Vagina (tissue), 2 donors: ENCODE results near the gene UBE2G2. TPM values are rescaled to one million over a fixed set of nuclear protein-coding genes. Genes with fewer than 3 reads are reported as not detected.

Experiments
- DNase-seq, 2 donors: peaks; one replicate each; pipeline ENCODE4 v3.0.0-alpha.2; 2017; ENCODE audit errors: extremely low spot score in 2 of 2
- H3K27ac ChIP-seq: fragments of 200-600 bp; sonication (generic); one replicate; pipeline ENCODE4 v1.5.1; 2019
- H3K27me3 ChIP-seq: fragments of 200-600 bp; sonication (generic); one replicate; pipeline ENCODE4 v1.5.1; 2019
- H3K36me3 ChIP-seq, 2 donors: fragments of 200-600 bp; sonication (generic); one replicate each; pipeline ENCODE4 v1.5.1; 2017 to 2019
- H3K4me1 ChIP-seq: fragments of 200-600 bp; sonication (generic); one replicate; pipeline ENCODE4 v1.5.1; 2019
- H3K4me3 ChIP-seq, 2 donors: fragments of 200-600 bp; sonication (generic); 1 replicate in 1 of 2; 2 replicates in 1 of 2; pipeline ENCODE4 v1.5.1; 2016 to 2019
- H3K9me3 ChIP-seq: fragments of 200-600 bp; sonication (generic); one replicate; pipeline ENCODE4 v1.5.1; 2019
- CTCF ChIP-seq, 3 experiments: fragments of 450-650 bp in 2 of 3; fragments of 200-600 bp in 1 of 3; sonication (generic) in 1 of 3; IDR thresholded peaks; one replicate each; pipeline ENCODE4 v1.5.1; 2017 to 2019; ENCODE audit warnings: antibody characterized with exemption in 3 of 3, mild to moderate bottlenecking in 2 of 3, moderate library complexity in 2 of 3
- POLR2A ChIP-seq, 2 donors: fragments of 450-650 bp; IDR thresholded peaks; one replicate each; pipeline ENCODE4 v1.6.1; 2017; ENCODE audit warnings: antibody characterized with exemption in 2 of 2, mild to moderate bottlenecking in 2 of 2, moderate library complexity in 2 of 2
- POLR2AphosphoS5 ChIP-seq, 2 donors: sonication (generic); formaldehyde crosslinking; IDR thresholded peaks; one replicate each; pipeline ENCODE4 v1.9.0; 2017; ENCODE audit warnings: antibody characterized with exemption in 2 of 2, mild to moderate bottlenecking in 2 of 2, low read depth in 1 of 2; ENCODE audit not compliant: insufficient read depth in 1 of 2
- intact Hi-C: fragments of 100-400 bp; cut with DNase I; formaldehyde crosslinking; loops from one replicate; pipeline ENCODE4 v1.15.1; 2023
- total RNA-seq: library from RNA; depleted of rRNA; stranded (reverse); fragments of >200 nt; gene quantifications from one replicate; pipeline ENCODE4 v1.2.3, GENCODE V29; 2016

Gene UBE2G2
- total RNA-seq, 1 donor from 2014 or later, result 96.5 TPM

GRCh38 chr21:44753357-44753756 lies 48.3 kb downstream of the UBE2G2 start:
- Histone ChIP-seq H3K27me3 (no peaks in the 10 kb centered on the region), H3K27ac (no peak overlapping the region), H3K36me3 (no peaks in the 10 kb centered on the region), H3K9me3 (no peaks in the 10 kb centered on the region), H3K4me1 (peaks cover 27% of the 10 kb centered on the region), H3K4me3 (no peak overlapping the region)
- TF ChIP-seq POLR2AphosphoS5 (IDR thresholded peaks at IDR 0.05; ENCODE audit: insufficient read depth in 1 of 2, low read depth in 1 of 2), result no peak
- intact Hi-C loops, result no loop called here
- no peak for DNase-seq

GRCh38 chr21:44752671-44753235 lies 48.9 kb downstream of the UBE2G2 start:
- TF ChIP-seq POLR2AphosphoS5 (IDR thresholded peaks at IDR 0.05; ENCODE audit: insufficient read depth in 1 of 2, low read depth in 1 of 2) (peak in 1 of 2 donors; percentile 20), POLR2A (IDR thresholded peaks at IDR 0.05) (no peak)
- no peaks in the 10 kb centered on the region for H3K36me3 ChIP-seq
- no peak overlapping the region for H3K4me3 ChIP-seq
- no peaks in the 10 kb centered on the region for H3K9me3 ChIP-seq
- peaks cover 27% of the 10 kb centered on the region for H3K4me1 ChIP-seq
- H3K27ac ChIP-seq, result no peak overlapping the region
- intact Hi-C loops, result no loop called here
- DNase-seq, result no peak
- H3K27me3 ChIP-seq, result no peaks in the 10 kb centered on the region

GRCh38 chr21:44751799-44752636 lies 49.6 kb downstream of the UBE2G2 start:
- Histone ChIP-seq H3K9me3 (no peaks in the 10 kb centered on the region), H3K4me3 (no peak overlapping the region), H3K27ac (no peak overlapping the region), H3K27me3 (no peaks in the 10 kb centered on the region), H3K36me3 (no peaks in the 10 kb centered on the region), H3K4me1 (peaks cover 27% of the 10 kb centered on the region)
- DNase-seq, result no peak
- intact Hi-C loops, result no loop called here
- no peak for TF ChIP-seq POLR2A (IDR thresholded peaks at IDR 0.05)
- TF ChIP-seq POLR2AphosphoS5 (IDR thresholded peaks at IDR 0.05; ENCODE audit: insufficient read depth in 1 of 2, low read depth in 1 of 2), result no peak
- TF ChIP-seq CTCF (IDR thresholded peaks at IDR 0.05), result no peak

GRCh38 chr21:44751186-44751798 lies 50.3 kb downstream of the UBE2G2 start:
- intact Hi-C loops, result no loop called here
- Histone ChIP-seq H3K27ac (no peak overlapping the region), H3K9me3 (no peaks in the 10 kb centered on the region), H3K27me3 (no peaks in the 10 kb centered on the region), H3K36me3 (no peaks in the 10 kb centered on the region), H3K4me3 (no peak overlapping the region), H3K4me1 (peaks cover 27% of the 10 kb centered on the region)
- TF ChIP-seq POLR2A (IDR thresholded peaks at IDR 0.05), result no peak
- no peak for TF ChIP-seq CTCF (IDR thresholded peaks at IDR 0.05)
- TF ChIP-seq POLR2AphosphoS5 (IDR thresholded peaks at IDR 0.05; ENCODE audit: insufficient read depth in 1 of 2, low read depth in 1 of 2), result no peak
- DNase-seq, result no peak

GRCh38 chr21:44750675-44751025 lies 51.0 kb downstream of the UBE2G2 start:
- intact Hi-C loops, result no loop called here
- Histone ChIP-seq H3K27ac (no peak overlapping the region), H3K27me3 (no peaks in the 10 kb centered on the region), H3K36me3 (no peaks in the 10 kb centered on the region), H3K4me3 (no peak overlapping the region), H3K4me1 (peaks cover 27% of the 10 kb centered on the region), H3K9me3 (no peaks in the 10 kb centered on the region)
- no peak for DNase-seq
- TF ChIP-seq CTCF (IDR thresholded peaks at IDR 0.05), result no peak
- TF ChIP-seq POLR2AphosphoS5 (IDR thresholded peaks at IDR 0.05; ENCODE audit: insufficient read depth in 1 of 2, low read depth in 1 of 2), result no peak
- no peak for TF ChIP-seq POLR2A (IDR thresholded peaks at IDR 0.05)
